Right lobe of liver (tissue), 6 donors: Measurements from ENCODE around the gene FBLN2. TPM values are rescaled to one million over a fixed set of nuclear protein-coding genes. Genes with fewer than 3 reads are reported as not detected.
A peak's percentile ranks its signal among the peaks of the same experiment; 100 is the strongest.

Experiments used
- ATAC-seq, 4 donors: fragments of 200-7000 bp; cut with Tn5 transposase; one replicate each; pipeline ENCODE4 v1.9.1; 2020; ENCODE audit warnings: mild to moderate bottlenecking in 4 of 4, moderate library complexity in 4 of 4
- DNase-seq, 3 donors: peaks; one replicate each; pipeline ENCODE4 v3.0.0-alpha.2; 2020
- H3K27ac ChIP-seq, 3 donors: fragments of 200-600 bp; one replicate each; pipeline ENCODE4 v1.8.0; 2022
- H3K27me3 ChIP-seq, 2 donors: fragments of 200-600 bp; one replicate each; pipeline ENCODE4 v1.8.0; 2022
- H3K36me3 ChIP-seq, 4 donors: fragments of 200-600 bp; sonication (generic) in 1 of 4; one replicate each; pipeline versions ENCODE4 v1.5.1 to v1.8.0; 2017 to 2022; ENCODE audit warnings: control low read depth in 1 of 4
- H3K4me1 ChIP-seq, 4 donors: fragments of 200-600 bp; sonication (generic) in 1 of 4; one replicate each; pipeline versions ENCODE4 v1.5.1 to v1.8.0; 2017 to 2022; ENCODE audit warnings: control low read depth in 1 of 4
- H3K4me3 ChIP-seq, 3 donors: fragments of 200-600 bp; one replicate each; pipeline ENCODE4 v1.8.0; 2022
- H3K9me3 ChIP-seq, 4 donors: fragments of 200-600 bp; sonication (generic) in 1 of 4; one replicate each; pipeline versions ENCODE4 v1.5.1 to v1.8.0; 2017 to 2022; ENCODE audit warnings: control low read depth in 1 of 4
- CTCF ChIP-seq, 4 donors: fragments of 200-600 bp in 3 of 4; fragments of 450-650 bp in 1 of 4; IDR thresholded peaks; one replicate each; pipeline versions ENCODE4 v1.5.1 to v1.8.0; 2016 to 2022; ENCODE audit warnings: antibody characterized with exemption in 4 of 4, mild to moderate bottlenecking in 2 of 4
- POLR2A ChIP-seq: fragments of 450-650 bp; IDR thresholded peaks from one replicate; pipeline ENCODE4 v1.6.1; 2017; ENCODE audit warnings: antibody characterized with exemption, mild to moderate bottlenecking
- WGBS: methylation state at CpG from one replicate; pipeline ENCODE4 v1.1.6; 2018; ENCODE audit warnings: low coverage, low lambda C conversion rate; ENCODE audit not compliant: insufficient coverage; ENCODE audit errors: missing lambda C conversion rate; 5-methylcytosine and 5-hydroxymethylcytosine counted together
- intact Hi-C, 2 donors: fragments of 100-400 bp; cut with DNase I; formaldehyde crosslinking; loops; one replicate each; pipeline versions ENCODE4 v1.11.2 to v1.14.1; 2022
- total RNA-seq, 6 experiments: library from RNA; depleted of rRNA in 2 of 6; stranded (reverse); fragments of >200 nt in 2 of 6; fragmentation: NEBNext Ultra II Directional in 3 of 6; extraction: Animal tissue kit (Norgen Biotek cat#: 25700) in 3 of 6; gene quantifications; one replicate each; pipeline versions ENCODE4 v1.1.0 to v1.2.4, GENCODE V29; 2016 to 2023
- donor health status: DM: no; HTN: yes; CAD: no.
- donor health status: DM: no; HTN: no; CAD: no.
- donor health status: DM: no; HTN: no; CAD: no.
- donor health status: DM: no; HTN: yes; CAD: no.
- donor health status: DM: no; HTN: yes; CAD: no.

FBLN2 gene
- total RNA-seq, 6 experiments from 2014 or later = 1.9 to 4.0 (median 2.7) TPM

- no peak overlapping the region for H3K27ac ChIP-seq
- H3K4me3 ChIP-seq = no peak overlapping the region
- TF ChIP-seq POLR2A = no peak
- TF ChIP-seq CTCF (IDR thresholded peaks at IDR 0.05) = no peak
- no peaks in the 10 kb centered on the region for H3K27me3 ChIP-seq
- intact Hi-C loops = no loop called here
- H3K9me3 ChIP-seq = no peaks in the 10 kb centered on the region
- H3K36me3 ChIP-seq = no peaks in the 10 kb centered on the region
- ATAC-seq (peak; percentile 58 to 82 (median 64)), DNase-seq (peak in 2 of 3 donors; percentile 50 to 64)
- no peaks in the 10 kb centered on the region for H3K4me1 ChIP-seq
- 49% methylated on average over 3 of the region's 21 CpGs for WGBS
Measured at GRCh38 chr3:13581485-13582365, 32.8 kb downstream of the FBLN2 start.

- H3K4me3 ChIP-seq = no peak overlapping the region
- no peak for TF ChIP-seq CTCF (IDR thresholded peaks at IDR 0.05)
- TF ChIP-seq POLR2A = no peak
- intact Hi-C loops = no loop called here
- H3K9me3 ChIP-seq = no peaks in the 10 kb centered on the region
- H3K36me3 ChIP-seq = no peaks in the 10 kb centered on the region
- H3K27ac ChIP-seq = no peak overlapping the region
- H3K4me1 ChIP-seq = no peaks in the 10 kb centered on the region
- no peak for DNase-seq
- no peaks in the 10 kb centered on the region for H3K27me3 ChIP-seq
- no peak for ATAC-seq
- WGBS = 82% methylated on average over 4 of the region's 24 CpGs
Measured at GRCh38 chr3:13582366-13583250, 33.7 kb downstream of the FBLN2 start.

DNA sequence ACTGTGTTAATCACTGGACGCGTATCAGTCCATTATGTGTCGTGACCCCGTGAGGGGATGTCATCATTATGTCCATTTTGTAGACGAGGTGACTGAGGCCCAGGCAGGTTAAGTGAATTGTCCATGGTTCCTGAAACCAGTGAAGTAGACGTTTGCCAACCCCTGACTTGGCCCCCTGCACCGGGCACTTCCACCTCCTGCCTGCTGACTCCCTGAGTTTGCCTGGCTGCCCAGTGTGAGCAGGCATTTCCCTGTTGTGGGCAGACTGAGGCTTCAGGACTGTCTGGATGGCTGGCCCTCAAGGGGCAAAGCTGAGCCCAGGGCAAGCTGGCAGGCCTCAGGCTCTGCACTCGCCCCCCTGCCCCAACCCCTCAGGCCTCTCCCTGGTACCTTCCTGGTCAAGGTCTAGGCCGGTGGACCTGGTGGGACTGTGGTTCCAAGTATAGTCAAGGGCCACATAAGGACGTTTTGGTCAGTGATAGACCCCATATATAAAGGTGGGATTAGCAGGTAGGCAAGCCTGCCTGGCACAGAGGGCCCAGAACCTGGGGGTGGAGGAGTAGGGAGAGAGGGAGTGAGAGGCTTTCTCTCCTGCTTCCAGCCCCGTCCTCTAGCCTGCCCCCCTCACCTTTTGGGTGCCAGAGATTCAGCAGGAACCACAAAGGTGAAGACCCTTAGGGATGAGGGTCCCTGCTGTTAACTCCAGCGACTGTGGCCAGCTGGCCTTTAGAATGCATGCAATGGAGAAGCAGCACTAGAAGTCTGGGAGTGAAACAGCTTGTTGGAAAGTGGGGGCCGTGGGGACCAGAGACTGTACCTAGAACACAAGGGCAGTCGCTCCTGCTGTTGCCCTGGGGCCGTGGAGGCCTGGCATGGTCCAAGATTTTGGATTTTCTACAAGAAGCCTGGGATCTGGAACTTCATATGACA, 34.6 kb downstream of the FBLN2 start:
- ATAC-seq (no peak), DNase-seq (no peak)
- no peaks in the 10 kb centered on the region for H3K4me1 ChIP-seq
- H3K27ac ChIP-seq = no peak overlapping the region
- no peak overlapping the region for H3K4me3 ChIP-seq
- WGBS = 79% methylated on average over 8 of the region's 15 CpGs
- H3K27me3 ChIP-seq = no peaks in the 10 kb centered on the region
- no peaks in the 10 kb centered on the region for H3K36me3 ChIP-seq
- TF ChIP-seq CTCF (IDR thresholded peaks at IDR 0.05) (no peak), POLR2A (no peak)
- no peaks in the 10 kb centered on the region for H3K9me3 ChIP-seq
- intact Hi-C loops = no loop called here

GRCh38 chr3:13584427-13584891, 35.5 kb downstream of the FBLN2 start:
- intact Hi-C loops = no loop called here
- no peak overlapping the region for H3K4me3 ChIP-seq
- WGBS = 51% methylated on average over 5 of the region's 8 CpGs

More at GRCh38 chr3:13584427-13584891, 35.5 kb downstream of the FBLN2 start:
- H3K27me3 ChIP-seq = no peaks in the 10 kb centered on the region
- H3K9me3 ChIP-seq = no peaks in the 10 kb centered on the region
- DNase-seq = no peak
- TF ChIP-seq POLR2A = no peak
- TF ChIP-seq CTCF (IDR thresholded peaks at IDR 0.05) = no peak
- no peaks in the 10 kb centered on the region for H3K4me1 ChIP-seq
- no peaks in the 10 kb centered on the region for H3K36me3 ChIP-seq
- ATAC-seq = peak in 1 of 4 donors; percentile 5
- no peak overlapping the region for H3K27ac ChIP-seq
